Retinal pigment epithelial cell (primary cell): ENCODE results near the gene EFCAB14.

Source experiments
- DNase-seq: peaks from one replicate; pipeline ENCODE4 v3.0.0-alpha.2; 2010; ENCODE audit warnings: low read depth
- H3K4me3 ChIP-seq: 2 replicates; pipeline ENCODE4 v1.5.1; 2011; ENCODE audit warnings: mild to moderate bottlenecking, low read length, control low read depth, moderate library complexity
- CTCF ChIP-seq: conservative IDR thresholded peaks from 2 replicates; pipeline ENCODE4 v1.5.1; 2011; ENCODE audit warnings: low read depth, low read length, control low read depth, inconsistent platforms

The EFCAB14 gene

GRCh38 chr1:46718727-46719622 is at the start of gene EFCAB14:
EFCAB14 (minus strand) TSS chr1:46719114; CDS start chr1:46718087, 1,027 bp downstream.
- H3K4me3 ChIP-seq, result peak within 1 kb of the TSS; percentile 83
- TF ChIP-seq CTCF, result no peak
- DNase-seq, result peak; percentile 85

- no peak overlapping the region for H3K4me3 ChIP-seq
- TF ChIP-seq CTCF, result no peak
These were observed 49.5 kb upstream of the EFCAB14 start for GRCh38 chr1:46768445-46768844.

GRCh38 chr1:46767649-46768282 is 48.9 kb upstream of the EFCAB14 start:
- no peak overlapping the region for H3K4me3 ChIP-seq
- TF ChIP-seq CTCF, result no peak
- no peak for DNase-seq

More at GRCh38 chr1:46768445-46768844, 49.5 kb upstream of the EFCAB14 start:
- DNase-seq, result no peak

GRCh38 chr1:46764402-46764801 is 45.5 kb upstream of the EFCAB14 start:
- no peak for DNase-seq
- no peak for TF ChIP-seq CTCF

GRCh38 chr1:46761740-46762139 is 42.8 kb upstream of the EFCAB14 start:
- no peak for DNase-seq
- no peak overlapping the region for H3K4me3 ChIP-seq
- TF ChIP-seq CTCF, result no peak

More at GRCh38 chr1:46764402-46764801, 45.5 kb upstream of the EFCAB14 start:
- H3K4me3 ChIP-seq, result no peak overlapping the region

- no peak for DNase-seq
- no peak for TF ChIP-seq CTCF
These were observed 41.7 kb upstream of the EFCAB14 start for GRCh38 chr1:46760558-46761166.

More at GRCh38 chr1:46760558-46761166, 41.7 kb upstream of the EFCAB14 start:
- H3K4me3 ChIP-seq, result no peak overlapping the region
